Measurements from ENCODE around the gene GAPDHS. TPM values are rescaled to one million over a fixed set of nuclear protein-coding genes. Genes with fewer than 3 reads are reported as not detected.

The GAPDHS gene
- total and polyA plus RNA-seq, 2 of the 13 experiments (the other 11 are each of a cell fraction or from before 2014, with no cell fraction given): not detected

- Histone ChIP-seq H4K20me1 (ENCODE audit: insufficient read depth, low read length) (no peaks in the 10 kb centered on the region), H3K4me1 (ENCODE audit: insufficient read depth, low read length) (peaks cover 23% of the 10 kb centered on the region), H3K27ac (ENCODE audit: extremely low read length, insufficient read depth, low read length) (no peak overlapping the region), H3K79me2 (ENCODE audit: insufficient read depth, low read length) (no peaks in the 10 kb centered on the region), H3K9me3 (ENCODE audit: low read length) (no peaks in the 10 kb centered on the region), H2AFZ (ENCODE audit: low read length) (no peak overlapping the region), H3K36me3 (replicated peaks in 1 of 2; ENCODE audit: control insufficient read depth in 1 of 2, insufficient read depth in 2 of 2, low read length in 2 of 2) (no peaks in the 10 kb centered on the region), H3K9ac (ENCODE audit: insufficient read depth, low read depth, low read length) (no peak overlapping the region), H3K4me3 (replicated peaks in 1 of 3; ENCODE audit: insufficient read depth in 1 of 3, low read depth in 2 of 3, low read length in 3 of 3) (no peak overlapping the region), H3K4me2 (ENCODE audit: low read depth, low read length) (no peak overlapping the region), H3K27me3 (ENCODE audit: control insufficient read depth in 1 of 2, insufficient read depth in 2 of 2, low read length in 2 of 2) (peaks cover 0 to 29% of the 10 kb centered on the region in 2 experiments; a peak in 4 of 5 replicates)
- DNase-seq (ENCODE audit: low spot score) (no peak), ATAC-seq (no peak), FAIRE-seq (no peak)
- TF ChIP-seq MEIS2 (CRISPR knock-in tag; IDR thresholded peaks at IDR 0.05): no peak
- no peak for TF ChIP-seq NR2F1 (CRISPR knock-in tag; IDR thresholded peaks at IDR 0.05)
- TF ChIP-seq FOXP1 (IDR thresholded peaks at IDR 0.05): no peak
- TF ChIP-seq FOXP1 (CRISPR knock-in tag; IDR thresholded peaks at IDR 0.05): no peak
- ChIA-PET POLR2A (no interaction called here), CTCF (ENCODE audit: low intra/inter-chr PET ratio, low total read pairs) (no interaction called here)
- WGBS (ENCODE audit: low lambda C conversion rate): 50% methylated on average over 7 of the region's 7 CpGs
- no TSS peak for BruUV-seq (replicated peaks)
- in situ Hi-C loops (cut with HindIII; ENCODE audit: extremely low pct_ligation_motif_present, low pct_unique_long_range_greater_than_20kb): no loop called here
- intact Hi-C loops (cut with micrococcal nuclease; ENCODE audit: unreplicated experiment): no loop called here
Measured at GRCh38 chr19:35519291-35519690, 14.0 kb upstream of the GAPDHS start.

- FAIRE-seq: no peak
- Histone ChIP-seq H2AFZ (ENCODE audit: low read length) (no peak overlapping the region), H3K9me3 (ENCODE audit: low read length) (no peaks in the 10 kb centered on the region), H3K36me3 (replicated peaks in 1 of 2; ENCODE audit: control insufficient read depth in 1 of 2, insufficient read depth in 2 of 2, low read length in 2 of 2) (no peaks in the 10 kb centered on the region), H3K79me2 (ENCODE audit: insufficient read depth, low read length) (no peaks in the 10 kb centered on the region), H3K4me2 (ENCODE audit: low read depth, low read length) (no peak overlapping the region), H3K4me1 (ENCODE audit: insufficient read depth, low read length) (peaks cover 23% of the 10 kb centered on the region), H3K4me3 (replicated peaks in 1 of 3; ENCODE audit: insufficient read depth in 1 of 3, low read depth in 2 of 3, low read length in 3 of 3) (no peak overlapping the region), H3K9ac (ENCODE audit: insufficient read depth, low read depth, low read length) (no peak overlapping the region), H3K27me3 (ENCODE audit: control insufficient read depth in 1 of 2, insufficient read depth in 2 of 2, low read length in 2 of 2) (peaks cover 3 to 32% of the 10 kb centered on the region in 2 experiments), H4K20me1 (ENCODE audit: insufficient read depth, low read length) (no peaks in the 10 kb centered on the region), H3K27ac (ENCODE audit: extremely low read length, insufficient read depth, low read length) (no peak overlapping the region)
- TF ChIP-seq E2F5 (CRISPR knock-in tag; conservative IDR thresholded peaks at IDR 0.05): no peak
- no peak for TF ChIP-seq ZNF746 (CRISPR knock-in tag; IDR thresholded peaks at IDR 0.05)
- no peak for TF ChIP-seq SMAD1 (CRISPR knock-in tag; IDR thresholded peaks at IDR 0.05; ENCODE audit: borderline replicate concordance, low read depth)
- TF ChIP-seq ZFP37 (CRISPR knock-in tag; IDR thresholded peaks at IDR 0.05; ENCODE audit: borderline replicate concordance): no peak
- TF ChIP-seq, protein P1, sequence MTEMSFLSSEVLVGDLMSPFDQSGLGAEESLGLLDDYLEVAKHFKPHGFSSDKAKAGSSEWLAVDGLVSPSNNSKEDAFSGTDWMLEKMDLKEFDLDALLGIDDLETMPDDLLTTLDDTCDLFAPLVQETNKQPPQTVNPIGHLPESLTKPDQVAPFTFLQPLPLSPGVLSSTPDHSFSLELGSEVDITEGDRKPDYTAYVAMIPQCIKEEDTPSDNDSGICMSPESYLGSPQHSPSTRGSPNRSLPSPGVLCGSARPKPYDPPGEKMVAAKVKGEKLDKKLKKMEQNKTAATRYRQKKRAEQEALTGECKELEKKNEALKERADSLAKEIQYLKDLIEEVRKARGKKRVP (CRISPR knock-in tag; IDR thresholded peaks at IDR 0.05): no peak
- TF ChIP-seq NFATC3 (CRISPR knock-in tag; IDR thresholded peaks at IDR 0.05): no peak
- in situ Hi-C loops (cut with HindIII; ENCODE audit: extremely low pct_ligation_motif_present, low pct_unique_long_range_greater_than_20kb) (no loop called here), intact Hi-C loops (cut with micrococcal nuclease; ENCODE audit: unreplicated experiment) (no loop called here)
- ChIA-PET CTCF (ENCODE audit: low intra/inter-chr PET ratio, low total read pairs) (no interaction called here), POLR2A (no interaction called here)
- no peak for DNase-seq (ENCODE audit: low spot score)
- ATAC-seq: no peak
- 57% methylated on average over 11 of the region's 16 CpGs for WGBS (ENCODE audit: low lambda C conversion rate)
- BruUV-seq (replicated peaks): no TSS peak
Measured at GRCh38 chr19:35521124-35521743, 12.0 kb upstream of the GAPDHS start.
